GM12875 (cell line): ENCODE measurements around the gene SLC66A3.

Experiments
- H3K4me3 ChIP-seq: one replicate; pipeline ENCODE4 v1.5.1; 2011; ENCODE audit warnings: low read depth, low read length, control low read depth
- TF ChIP-seq, protein P1 (sequence below): IDR thresholded peaks from 2 replicates; pipeline ENCODE4 v1.5.1; 2011; ENCODE audit warnings: low read depth, mild to moderate bottlenecking, control low read depth, inconsistent platforms, low read length, moderate library complexity, borderline replicate concordance; ENCODE audit not compliant: insufficient read depth

The SLC66A3 gene

DNA sequence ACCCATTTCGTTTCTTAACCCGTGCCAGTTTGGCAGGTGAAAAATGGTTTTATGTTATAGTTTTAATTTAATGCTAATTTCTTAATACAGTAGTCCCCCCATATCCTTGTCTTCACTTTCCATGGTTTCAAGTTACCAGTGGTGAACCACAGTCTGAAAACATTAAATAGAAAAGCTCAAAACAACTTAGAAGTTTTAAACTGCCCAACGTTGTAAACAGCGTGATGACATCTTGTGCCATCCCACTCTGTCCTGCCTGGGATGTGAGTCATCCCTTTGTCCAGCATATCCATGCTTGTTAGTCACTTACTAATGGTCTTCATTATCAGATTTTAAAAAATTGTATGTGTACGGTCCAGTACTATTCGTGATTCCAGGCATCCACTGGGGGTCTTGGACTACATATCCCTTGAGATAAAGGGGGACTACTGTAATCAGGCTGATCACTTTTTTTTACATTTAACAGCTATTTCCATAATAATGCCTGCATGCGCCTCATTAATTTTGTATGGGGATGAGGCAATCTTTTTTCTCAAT lies 31.9 kb downstream of the SLC66A3 start:
- TF ChIP-seq, protein P1, sequence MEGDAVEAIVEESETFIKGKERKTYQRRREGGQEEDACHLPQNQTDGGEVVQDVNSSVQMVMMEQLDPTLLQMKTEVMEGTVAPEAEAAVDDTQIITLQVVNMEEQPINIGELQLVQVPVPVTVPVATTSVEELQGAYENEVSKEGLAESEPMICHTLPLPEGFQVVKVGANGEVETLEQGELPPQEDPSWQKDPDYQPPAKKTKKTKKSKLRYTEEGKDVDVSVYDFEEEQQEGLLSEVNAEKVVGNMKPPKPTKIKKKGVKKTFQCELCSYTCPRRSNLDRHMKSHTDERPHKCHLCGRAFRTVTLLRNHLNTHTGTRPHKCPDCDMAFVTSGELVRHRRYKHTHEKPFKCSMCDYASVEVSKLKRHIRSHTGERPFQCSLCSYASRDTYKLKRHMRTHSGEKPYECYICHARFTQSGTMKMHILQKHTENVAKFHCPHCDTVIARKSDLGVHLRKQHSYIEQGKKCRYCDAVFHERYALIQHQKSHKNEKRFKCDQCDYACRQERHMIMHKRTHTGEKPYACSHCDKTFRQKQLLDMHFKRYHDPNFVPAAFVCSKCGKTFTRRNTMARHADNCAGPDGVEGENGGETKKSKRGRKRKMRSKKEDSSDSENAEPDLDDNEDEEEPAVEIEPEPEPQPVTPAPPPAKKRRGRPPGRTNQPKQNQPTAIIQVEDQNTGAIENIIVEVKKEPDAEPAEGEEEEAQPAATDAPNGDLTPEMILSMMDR = no peak
- no peak overlapping the region for H3K4me3 ChIP-seq

GRCh38 chr2:11187731-11188130 lies 32.5 kb downstream of the SLC66A3 start:
- H3K4me3 ChIP-seq = no peak overlapping the region
- TF ChIP-seq, protein P1 = no peak

DNA sequence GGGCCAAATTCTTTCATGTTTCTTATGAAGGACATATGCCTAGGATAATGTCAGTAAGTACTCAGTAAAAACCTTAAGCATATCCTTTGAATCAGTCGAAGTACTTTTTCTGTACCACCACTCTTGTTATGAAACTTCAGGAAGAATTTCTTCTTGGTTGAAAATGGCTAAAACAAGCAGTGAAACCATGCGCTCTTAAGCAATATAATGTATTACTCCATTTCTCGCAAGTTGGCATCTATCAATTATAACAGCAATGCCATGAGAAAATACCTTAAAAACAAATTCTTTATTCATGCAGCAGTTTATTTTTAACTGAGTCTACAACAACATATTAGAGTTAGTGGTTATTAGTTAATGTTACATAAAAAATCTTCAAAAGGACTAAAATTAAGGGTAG lies 41.0 kb downstream of the SLC66A3 start:
- TF ChIP-seq, protein P1 = no peak
- H3K4me3 ChIP-seq = no peak overlapping the region

DNA sequence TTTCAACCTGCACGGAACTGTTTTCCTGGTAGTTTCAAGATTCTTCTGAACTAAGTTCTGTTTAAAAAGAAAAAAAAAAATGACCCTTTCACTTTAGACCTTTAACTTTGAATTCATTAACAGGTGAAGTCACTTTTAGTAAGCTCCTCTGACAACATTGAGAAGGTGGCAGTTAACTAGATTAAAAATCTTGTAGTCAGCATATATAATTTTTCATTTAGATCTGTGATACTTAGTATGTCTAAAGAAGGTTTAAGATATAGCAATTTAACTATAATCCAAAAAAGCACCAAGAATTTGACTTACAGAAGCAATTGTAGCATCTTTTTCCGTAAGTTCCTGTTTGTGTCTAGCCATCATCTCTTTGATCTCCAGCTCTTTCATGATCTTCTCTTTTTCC lies 45.4 kb downstream of the SLC66A3 start:
- no peak overlapping the region for H3K4me3 ChIP-seq
- TF ChIP-seq, protein P1 = no peak

- no peak overlapping the region for H3K4me3 ChIP-seq
- TF ChIP-seq, protein P1 = no peak
These were observed 46.7 kb downstream of the SLC66A3 start for GRCh38 chr2:11201969-11202368.

- TF ChIP-seq, protein P1 = no peak
- no peak overlapping the region for H3K4me3 ChIP-seq
These were observed 48.2 kb downstream of the SLC66A3 start for GRCh38 chr2:11203480-11203879.

DNA sequence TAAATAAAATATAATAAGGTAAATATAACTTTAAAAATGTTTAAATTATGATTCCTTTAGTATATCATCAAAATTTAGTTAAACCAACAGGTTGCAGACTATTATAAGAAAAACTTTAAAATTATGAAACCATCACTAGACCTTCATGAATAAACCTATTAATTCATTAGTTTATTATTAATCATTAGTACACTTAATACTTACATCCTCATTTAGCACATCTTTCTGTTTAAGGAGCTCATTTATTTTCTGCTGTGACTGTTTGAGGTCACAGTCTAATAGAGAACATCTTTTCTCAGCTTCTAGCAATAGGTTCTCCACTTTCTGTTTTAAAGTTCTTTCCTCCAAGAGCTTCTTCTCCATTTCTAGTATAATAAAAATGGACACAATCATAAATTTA lies 52.8 kb downstream of the SLC66A3 start:
- H3K4me3 ChIP-seq = no peak overlapping the region
- TF ChIP-seq, protein P1 = no peak
